Measurements from ENCODE around the gene NT5DC1.

The NT5DC1 gene

DNA sequence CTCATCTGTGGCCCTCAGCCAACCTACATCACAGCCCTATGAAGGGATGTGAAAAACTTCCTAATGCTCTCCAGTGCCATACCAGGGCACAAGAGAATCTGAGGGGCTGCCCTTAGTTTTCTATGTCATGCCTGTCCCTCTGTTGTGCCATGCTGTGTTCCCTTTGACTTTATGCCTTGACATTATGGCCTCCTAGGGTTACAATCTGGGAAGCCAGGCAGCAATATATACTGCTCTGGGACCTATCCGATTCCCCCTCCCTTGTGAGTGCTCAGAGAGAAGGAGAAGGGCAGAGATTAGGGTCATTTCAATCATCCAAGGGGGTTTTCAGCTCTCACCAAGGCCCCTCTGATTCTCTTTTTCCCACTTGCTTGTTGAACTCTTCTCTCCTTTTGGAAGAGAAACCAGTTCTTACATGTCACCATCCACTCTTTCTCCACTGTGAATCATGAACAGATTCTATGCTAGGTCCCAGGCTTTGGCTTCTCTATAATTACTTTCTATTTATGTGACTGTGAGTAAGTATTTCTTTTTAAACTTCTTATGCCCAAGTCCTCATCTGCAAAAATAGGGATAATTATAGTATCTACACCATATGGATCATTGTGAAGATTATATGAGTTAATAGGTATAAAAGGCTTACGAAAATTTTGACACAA, 25.8 kb upstream of the NT5DC1 start:
- DNase-seq (ENCODE audit: low read depth), result no peak
- H3K4me3 ChIP-seq (ENCODE audit: low read length), result no peak overlapping the region
- TF ChIP-seq, protein P1, sequence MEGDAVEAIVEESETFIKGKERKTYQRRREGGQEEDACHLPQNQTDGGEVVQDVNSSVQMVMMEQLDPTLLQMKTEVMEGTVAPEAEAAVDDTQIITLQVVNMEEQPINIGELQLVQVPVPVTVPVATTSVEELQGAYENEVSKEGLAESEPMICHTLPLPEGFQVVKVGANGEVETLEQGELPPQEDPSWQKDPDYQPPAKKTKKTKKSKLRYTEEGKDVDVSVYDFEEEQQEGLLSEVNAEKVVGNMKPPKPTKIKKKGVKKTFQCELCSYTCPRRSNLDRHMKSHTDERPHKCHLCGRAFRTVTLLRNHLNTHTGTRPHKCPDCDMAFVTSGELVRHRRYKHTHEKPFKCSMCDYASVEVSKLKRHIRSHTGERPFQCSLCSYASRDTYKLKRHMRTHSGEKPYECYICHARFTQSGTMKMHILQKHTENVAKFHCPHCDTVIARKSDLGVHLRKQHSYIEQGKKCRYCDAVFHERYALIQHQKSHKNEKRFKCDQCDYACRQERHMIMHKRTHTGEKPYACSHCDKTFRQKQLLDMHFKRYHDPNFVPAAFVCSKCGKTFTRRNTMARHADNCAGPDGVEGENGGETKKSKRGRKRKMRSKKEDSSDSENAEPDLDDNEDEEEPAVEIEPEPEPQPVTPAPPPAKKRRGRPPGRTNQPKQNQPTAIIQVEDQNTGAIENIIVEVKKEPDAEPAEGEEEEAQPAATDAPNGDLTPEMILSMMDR (conservative IDR thresholded peaks at IDR 0.05; ENCODE audit: low read length), result no peak

DNA sequence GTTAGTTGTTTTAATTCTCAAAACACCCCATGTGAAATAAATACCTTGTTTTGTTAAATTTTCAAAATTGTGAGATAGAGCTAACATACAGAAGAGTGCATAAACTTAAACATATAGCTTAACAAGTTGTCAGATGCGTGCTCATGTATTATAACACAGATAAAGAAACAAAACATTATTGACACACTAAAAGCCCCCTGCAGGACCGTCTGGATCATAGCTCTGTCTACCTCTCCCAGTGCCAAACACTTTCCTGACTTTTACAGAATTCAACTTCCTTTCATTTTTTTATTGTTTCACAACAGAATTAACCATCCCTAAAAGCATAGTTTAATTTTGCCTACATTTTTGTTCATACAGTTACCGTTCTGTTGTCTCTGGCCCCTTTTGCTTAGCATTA, 22.1 kb upstream of the NT5DC1 start:
- DNase-seq (ENCODE audit: low read depth), result no peak
- TF ChIP-seq, protein P1 (conservative IDR thresholded peaks at IDR 0.05; ENCODE audit: low read length), result no peak
- no peak overlapping the region for H3K4me3 ChIP-seq (ENCODE audit: low read length)

DNA sequence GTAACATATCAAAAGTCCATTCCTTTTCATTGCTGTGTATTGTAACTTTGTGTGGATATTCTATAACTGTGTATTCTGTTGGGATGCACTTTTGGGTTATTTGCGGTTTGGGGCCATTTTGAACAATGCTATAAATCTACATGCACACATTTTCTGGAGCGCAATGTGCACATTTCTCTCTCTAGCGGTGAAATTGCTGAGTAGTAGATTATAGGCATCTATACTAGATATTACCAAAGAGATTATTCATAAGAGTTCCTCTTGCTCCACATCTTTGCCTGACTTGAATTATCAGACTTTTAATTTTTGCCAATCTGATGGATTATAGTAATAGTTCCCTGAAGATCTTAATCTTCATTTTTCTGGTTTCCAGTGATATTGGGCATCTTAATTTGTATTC, 21.7 kb upstream of the NT5DC1 start:
- TF ChIP-seq, protein P1 (conservative IDR thresholded peaks at IDR 0.05; ENCODE audit: low read length), result no peak
- DNase-seq (ENCODE audit: low read depth), result no peak
- H3K4me3 ChIP-seq (ENCODE audit: low read length), result no peak overlapping the region

DNA sequence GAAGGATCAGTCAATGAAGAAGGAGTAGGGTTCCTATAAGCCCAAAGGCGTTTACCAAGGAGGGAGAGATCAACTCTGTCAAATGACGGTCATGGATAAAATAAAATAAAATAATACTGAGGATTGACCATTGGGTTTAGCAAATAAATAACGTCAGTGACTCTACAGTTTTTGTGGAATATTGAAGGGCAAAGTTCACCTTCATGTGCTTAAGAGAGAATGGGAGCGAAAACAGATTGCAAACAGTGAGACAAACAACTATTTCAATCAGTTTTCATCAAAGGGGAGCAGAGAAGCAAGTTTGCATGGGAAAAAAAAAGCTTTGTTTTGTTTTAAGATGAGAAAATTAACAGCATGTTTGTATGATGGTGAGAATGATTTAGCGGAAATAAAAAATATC, 17.6 kb upstream of the NT5DC1 start:
- TF ChIP-seq, protein P1 (conservative IDR thresholded peaks at IDR 0.05; ENCODE audit: low read length), result no peak
- DNase-seq (ENCODE audit: low read depth), result no peak
- H3K4me3 ChIP-seq (ENCODE audit: low read length), result no peak overlapping the region

DNA sequence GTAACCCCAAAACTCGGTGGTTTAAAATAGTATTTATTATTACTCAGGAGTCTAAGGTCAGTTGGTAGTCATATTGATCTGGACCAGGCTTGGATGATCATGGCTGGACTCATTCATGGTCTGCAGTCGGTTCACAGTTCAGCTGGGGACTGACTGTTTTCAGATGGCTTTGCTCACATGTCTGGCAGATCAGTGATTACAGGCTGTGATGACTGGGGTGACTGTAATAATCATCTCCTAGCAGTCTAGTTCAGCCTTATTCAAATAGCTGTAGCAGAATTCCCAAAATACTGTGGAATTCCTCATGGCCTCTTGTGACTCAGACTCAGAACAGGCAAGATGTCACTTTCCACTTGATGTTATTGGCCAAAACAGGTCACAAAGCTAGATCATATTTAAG, 16.4 kb upstream of the NT5DC1 start:
- no peak for DNase-seq (ENCODE audit: low read depth)
- TF ChIP-seq, protein P1 (conservative IDR thresholded peaks at IDR 0.05; ENCODE audit: low read length), result no peak
- H3K4me3 ChIP-seq (ENCODE audit: low read length), result no peak overlapping the region

DNA sequence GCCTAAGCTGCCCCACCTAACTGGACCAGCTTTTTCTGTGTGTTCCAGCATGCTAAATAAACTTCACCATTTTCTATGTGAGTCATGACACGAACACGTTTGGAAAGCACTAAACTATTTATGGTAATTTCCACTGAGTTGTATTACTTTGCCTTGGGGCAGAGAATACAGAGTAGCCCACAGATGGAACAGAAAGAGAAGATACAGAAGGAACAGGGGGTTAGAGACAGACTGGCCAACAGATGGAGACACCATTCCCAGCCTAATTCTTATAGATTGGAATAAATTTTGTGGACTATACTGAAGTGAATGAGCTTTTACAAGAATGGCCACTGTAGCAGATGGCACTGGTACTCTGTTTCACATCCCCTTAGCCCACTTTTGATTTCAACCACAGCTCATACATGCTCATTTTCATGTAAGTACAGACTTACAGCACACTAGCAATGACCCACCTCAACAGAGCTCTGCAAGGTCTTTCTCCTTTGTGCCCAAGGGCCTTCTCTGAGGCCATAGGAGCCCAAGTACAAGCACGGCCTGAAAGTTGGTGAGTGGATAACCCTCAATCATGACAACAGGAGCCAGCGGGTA, 13.1 kb upstream of the NT5DC1 start:
- TF ChIP-seq, protein P1 (conservative IDR thresholded peaks at IDR 0.05; ENCODE audit: low read length), result no peak
- no peak overlapping the region for H3K4me3 ChIP-seq (ENCODE audit: low read length)
- peak; percentile 58 for DNase-seq (ENCODE audit: low read depth)

DNA sequence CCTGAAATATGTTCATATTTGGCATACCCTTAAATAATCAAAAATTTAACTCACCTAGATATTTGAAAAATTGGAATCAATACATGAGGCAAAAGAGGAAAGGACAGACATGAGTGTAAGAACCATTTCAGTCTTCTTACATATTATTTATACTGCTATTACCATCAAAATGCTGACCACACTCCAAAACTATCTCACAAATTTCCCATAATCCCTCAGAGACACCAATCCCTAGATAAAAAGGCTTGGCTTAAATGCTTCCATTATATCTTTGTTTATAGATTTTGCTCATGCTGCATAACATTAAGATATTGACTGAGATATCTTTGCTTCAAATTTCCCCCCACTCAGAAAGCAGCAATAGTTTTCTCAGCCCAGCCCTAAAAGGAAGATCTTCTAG, 11.7 kb upstream of the NT5DC1 start:
- DNase-seq (ENCODE audit: low read depth), result no peak
- no peak overlapping the region for H3K4me3 ChIP-seq (ENCODE audit: low read length)
- TF ChIP-seq, protein P1 (conservative IDR thresholded peaks at IDR 0.05; ENCODE audit: low read length), result no peak

All from AG10803 (cell line).